Measurements from ENCODE around the gene DDX49.

Gene DDX49

DNA sequence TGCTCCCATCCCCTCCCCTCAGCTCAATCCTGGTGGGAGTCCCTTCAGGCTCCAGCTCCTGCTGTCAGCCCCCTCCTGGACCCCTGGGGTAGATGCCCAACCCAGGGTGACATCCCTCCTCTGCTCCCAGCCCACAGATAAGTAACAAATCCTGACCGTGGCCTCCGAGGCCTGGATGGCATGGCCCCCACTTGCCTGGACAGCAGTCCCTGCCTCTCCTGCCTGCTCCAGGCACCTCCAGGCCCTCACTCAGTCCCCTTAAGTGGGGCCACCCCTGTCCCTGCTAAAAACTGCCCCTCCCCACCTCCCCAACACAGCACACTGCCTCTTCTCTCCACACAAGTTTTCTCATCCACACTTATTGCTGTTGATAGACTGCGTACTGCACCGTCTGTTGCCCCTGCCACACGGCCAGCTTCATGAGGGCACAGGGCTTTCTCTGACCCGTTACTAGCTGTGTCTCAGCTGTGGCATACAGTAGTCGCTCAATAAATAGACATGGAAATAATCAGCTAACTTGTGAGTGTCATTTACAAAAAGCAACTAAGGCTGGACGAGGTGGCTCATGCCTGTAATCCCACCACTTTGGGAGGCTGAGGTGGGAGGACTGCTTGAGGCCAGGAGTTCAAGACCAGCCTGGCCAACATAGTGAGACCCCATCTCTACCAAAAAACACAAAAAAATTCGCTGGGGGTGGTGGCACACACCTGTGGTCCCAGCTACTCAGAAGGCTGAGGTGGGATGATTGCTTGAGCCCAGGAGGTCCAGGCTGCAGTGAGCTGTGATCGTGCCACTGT is 29.4 kb upstream of the DDX49 start:
- no peaks in the 10 kb centered on the region for H3K9me3 ChIP-seq (ENCODE audit: insufficient read depth, low read length)
- H3K4me3 ChIP-seq (ENCODE audit: insufficient read depth, low read length, poor library complexity, severe bottlenecking): no peak overlapping the region
- no peaks in the 10 kb centered on the region for H3K9me2 ChIP-seq (replicated peaks; ENCODE audit: insufficient read depth, low read length)
- H3K27me3 ChIP-seq (ENCODE audit: low read length): no peaks in the 10 kb centered on the region
- H3K36me3 ChIP-seq (ENCODE audit: low read length): no peaks in the 10 kb centered on the region
- H3F3A ChIP-seq (ENCODE audit: insufficient read depth): no peaks in the 10 kb centered on the region
- no peak overlapping the region for H3K9ac ChIP-seq (ENCODE audit: low read length)
- no peak overlapping the region for H3K4me2 ChIP-seq (ENCODE audit: low read depth, low read length, poor library complexity, severe bottlenecking)
- H4K20me1 ChIP-seq (ENCODE audit: low read depth, low read length): no peaks in the 10 kb centered on the region
- TF ChIP-seq EZH2phosphoT487 (conservative IDR thresholded peaks at IDR 0.05; ENCODE audit: low read length): no peak
- TF ChIP-seq, protein P1, sequence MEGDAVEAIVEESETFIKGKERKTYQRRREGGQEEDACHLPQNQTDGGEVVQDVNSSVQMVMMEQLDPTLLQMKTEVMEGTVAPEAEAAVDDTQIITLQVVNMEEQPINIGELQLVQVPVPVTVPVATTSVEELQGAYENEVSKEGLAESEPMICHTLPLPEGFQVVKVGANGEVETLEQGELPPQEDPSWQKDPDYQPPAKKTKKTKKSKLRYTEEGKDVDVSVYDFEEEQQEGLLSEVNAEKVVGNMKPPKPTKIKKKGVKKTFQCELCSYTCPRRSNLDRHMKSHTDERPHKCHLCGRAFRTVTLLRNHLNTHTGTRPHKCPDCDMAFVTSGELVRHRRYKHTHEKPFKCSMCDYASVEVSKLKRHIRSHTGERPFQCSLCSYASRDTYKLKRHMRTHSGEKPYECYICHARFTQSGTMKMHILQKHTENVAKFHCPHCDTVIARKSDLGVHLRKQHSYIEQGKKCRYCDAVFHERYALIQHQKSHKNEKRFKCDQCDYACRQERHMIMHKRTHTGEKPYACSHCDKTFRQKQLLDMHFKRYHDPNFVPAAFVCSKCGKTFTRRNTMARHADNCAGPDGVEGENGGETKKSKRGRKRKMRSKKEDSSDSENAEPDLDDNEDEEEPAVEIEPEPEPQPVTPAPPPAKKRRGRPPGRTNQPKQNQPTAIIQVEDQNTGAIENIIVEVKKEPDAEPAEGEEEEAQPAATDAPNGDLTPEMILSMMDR (IDR thresholded peaks at IDR 0.05; ENCODE audit: insufficient read depth, low read length, poor library complexity, severe bottlenecking): no peak
- H3K79me2 ChIP-seq (ENCODE audit: insufficient read depth, low read length): no peaks in the 10 kb centered on the region
- no peak overlapping the region for H2AFZ ChIP-seq (ENCODE audit: low read depth, low read length, severe bottlenecking)
- no peak overlapping the region for H3K27ac ChIP-seq (ENCODE audit: low read depth, low read length)

DNA sequence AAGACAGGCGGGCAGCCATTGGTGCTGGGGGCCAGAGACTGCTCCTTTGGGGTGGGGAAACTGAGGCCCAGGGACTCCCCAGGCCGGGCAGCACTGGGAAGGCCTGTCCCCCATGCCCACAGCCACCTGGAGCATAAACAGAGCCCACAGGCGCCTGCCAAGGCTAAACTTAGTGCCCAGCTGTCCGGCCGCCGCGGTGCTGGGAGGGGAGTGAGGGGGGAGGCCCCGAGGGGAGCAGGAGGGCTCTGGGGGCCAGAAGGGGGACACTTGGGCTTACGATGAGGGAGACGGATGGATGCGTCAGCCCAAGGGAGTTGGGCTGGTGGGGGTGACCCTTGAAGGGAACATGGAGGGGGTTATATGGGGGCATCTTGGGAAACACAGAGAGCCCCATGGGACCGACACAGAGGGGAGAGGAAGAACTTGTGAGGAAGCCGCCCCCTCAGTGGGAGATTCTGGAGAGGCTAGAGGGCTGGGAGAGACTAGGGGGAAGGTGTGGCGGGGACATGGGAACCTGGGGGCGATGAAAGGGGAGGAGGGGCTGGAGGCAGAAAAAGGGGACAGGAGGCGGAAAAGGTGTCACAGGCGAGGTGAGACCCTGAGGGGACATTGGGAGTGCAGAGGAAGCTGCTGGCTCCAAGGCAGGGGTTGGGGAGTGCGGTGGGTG is 25.8 kb upstream of the DDX49 start:
- no peak overlapping the region for H3K9ac ChIP-seq (ENCODE audit: low read length)
- H3F3A ChIP-seq (ENCODE audit: insufficient read depth): no peaks in the 10 kb centered on the region
- TF ChIP-seq EZH2phosphoT487 (conservative IDR thresholded peaks at IDR 0.05; ENCODE audit: low read length): no peak
- TF ChIP-seq, protein P1 (IDR thresholded peaks at IDR 0.05; ENCODE audit: insufficient read depth, low read length, poor library complexity, severe bottlenecking): no peak
- no peak overlapping the region for H3K27ac ChIP-seq (ENCODE audit: low read depth, low read length)
- no peak overlapping the region for H2AFZ ChIP-seq (ENCODE audit: low read depth, low read length, severe bottlenecking)
- H4K20me1 ChIP-seq (ENCODE audit: low read depth, low read length): no peaks in the 10 kb centered on the region
- no peaks in the 10 kb centered on the region for H3K79me2 ChIP-seq (ENCODE audit: insufficient read depth, low read length)
- H3K4me2 ChIP-seq (ENCODE audit: low read depth, low read length, poor library complexity, severe bottlenecking): no peak overlapping the region
- H3K36me3 ChIP-seq (ENCODE audit: low read length): no peaks in the 10 kb centered on the region
- H3K9me2 ChIP-seq (replicated peaks; ENCODE audit: insufficient read depth, low read length): no peaks in the 10 kb centered on the region
- H3K4me3 ChIP-seq (ENCODE audit: insufficient read depth, low read length, poor library complexity, severe bottlenecking): no peak overlapping the region
- no peaks in the 10 kb centered on the region for H3K9me3 ChIP-seq (ENCODE audit: insufficient read depth, low read length)
- no peaks in the 10 kb centered on the region for H3K27me3 ChIP-seq (ENCODE audit: low read length)

DNA sequence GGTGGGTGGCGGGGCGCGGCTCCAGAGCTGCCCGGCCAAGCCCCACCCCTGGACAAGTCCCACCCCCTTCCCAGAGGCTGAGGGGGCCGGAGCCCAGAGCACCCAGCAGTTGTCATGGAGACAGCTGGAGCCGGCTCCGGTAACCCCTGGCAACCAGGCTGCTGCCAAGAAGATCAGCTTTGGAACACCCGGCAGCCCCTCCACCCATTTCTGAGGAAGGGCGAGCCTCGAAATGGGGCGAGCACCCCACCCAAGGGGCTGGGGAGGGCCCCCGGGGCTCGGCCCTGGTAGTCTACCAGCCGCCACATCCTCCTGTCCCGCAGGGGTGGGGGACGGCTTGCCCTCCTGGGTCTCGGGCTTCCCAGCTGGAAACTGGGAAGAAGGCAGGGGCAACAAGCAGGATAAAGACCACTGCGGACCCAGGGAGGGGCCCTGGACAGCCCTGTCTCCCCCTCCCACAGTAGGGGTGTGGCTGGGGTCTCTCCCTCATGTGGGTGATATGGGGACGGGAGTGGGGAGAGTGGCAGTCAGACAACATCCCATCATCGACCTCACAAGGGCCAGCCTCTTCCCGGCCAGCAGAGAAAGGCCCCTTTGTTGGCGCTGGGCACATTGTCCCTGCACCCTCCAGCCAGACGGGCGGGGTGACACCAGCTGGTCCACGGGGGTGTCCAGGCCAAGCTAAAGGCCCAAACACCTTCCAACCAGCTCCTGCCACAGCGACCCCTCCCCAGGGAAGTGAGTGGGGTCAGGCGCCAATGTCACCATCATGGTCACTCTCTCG is 25.1 kb upstream of the DDX49 start:
- no peaks in the 10 kb centered on the region for H3K79me2 ChIP-seq (ENCODE audit: insufficient read depth, low read length)
- H3K4me3 ChIP-seq (ENCODE audit: insufficient read depth, low read length, poor library complexity, severe bottlenecking): no peak overlapping the region
- no peak overlapping the region for H3K9ac ChIP-seq (ENCODE audit: low read length)
- no peak overlapping the region for H3K27ac ChIP-seq (ENCODE audit: low read depth, low read length)
- no peaks in the 10 kb centered on the region for H4K20me1 ChIP-seq (ENCODE audit: low read depth, low read length)
- H3K9me3 ChIP-seq (ENCODE audit: insufficient read depth, low read length): no peaks in the 10 kb centered on the region
- no peaks in the 10 kb centered on the region for H3K27me3 ChIP-seq (ENCODE audit: low read length)
- TF ChIP-seq, protein P1 (IDR thresholded peaks at IDR 0.05; ENCODE audit: insufficient read depth, low read length, poor library complexity, severe bottlenecking): no peak
- TF ChIP-seq EZH2phosphoT487 (conservative IDR thresholded peaks at IDR 0.05; ENCODE audit: low read length): no peak
- no peaks in the 10 kb centered on the region for H3K36me3 ChIP-seq (ENCODE audit: low read length)
- no peaks in the 10 kb centered on the region for H3F3A ChIP-seq (ENCODE audit: insufficient read depth)
- H3K4me2 ChIP-seq (ENCODE audit: low read depth, low read length, poor library complexity, severe bottlenecking): no peak overlapping the region
- no peak overlapping the region for H2AFZ ChIP-seq (ENCODE audit: low read depth, low read length, severe bottlenecking)
- H3K9me2 ChIP-seq (replicated peaks; ENCODE audit: insufficient read depth, low read length): no peaks in the 10 kb centered on the region
